GM19467 (cell line): ENCODE results near the gene ZDBF2.
"Not testable (repeated sequence)": the region's sequence is repeated elsewhere in the genome, so short reads cannot be mapped to it uniquely, and the experiment has no call there.

ENCODE experiments used
- ATAC-seq: cut with Tn5 transposase; IDR thresholded peaks from one replicate; pipeline ENCODE4 v1.9.1; 2021; ENCODE audit warnings: mild to moderate bottlenecking, moderate library complexity; ENCODE audit not compliant: unreplicated experiment

The ZDBF2 gene

GRCh38 chr2:206323033-206323432, 48.6 kb downstream of the ZDBF2 start:
- ATAC-seq = no peak

- ATAC-seq = no peak
These were observed 49.0 kb downstream of the ZDBF2 start for GRCh38 chr2:206323486-206323885.

DNA sequence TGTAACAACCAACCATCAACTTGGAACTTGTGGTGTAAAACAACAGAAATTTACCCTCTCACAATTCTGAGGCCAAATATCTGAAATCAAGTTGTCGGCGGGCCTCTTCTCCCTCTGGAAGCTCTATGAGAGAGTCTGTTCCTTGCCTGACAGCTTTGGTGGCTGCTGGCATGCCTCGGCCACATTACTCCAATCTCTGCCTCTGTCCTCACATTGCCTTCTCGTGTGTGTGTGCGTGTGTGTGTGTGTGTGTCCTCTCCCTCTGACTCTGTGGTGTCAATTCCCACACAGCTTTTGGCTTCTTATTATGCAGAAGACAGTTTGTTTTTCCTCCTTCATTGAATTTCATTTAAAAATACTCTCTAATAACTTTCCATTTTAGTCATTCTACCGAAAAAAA, 50.4 kb downstream of the ZDBF2 start:
- no peak for ATAC-seq

DNA sequence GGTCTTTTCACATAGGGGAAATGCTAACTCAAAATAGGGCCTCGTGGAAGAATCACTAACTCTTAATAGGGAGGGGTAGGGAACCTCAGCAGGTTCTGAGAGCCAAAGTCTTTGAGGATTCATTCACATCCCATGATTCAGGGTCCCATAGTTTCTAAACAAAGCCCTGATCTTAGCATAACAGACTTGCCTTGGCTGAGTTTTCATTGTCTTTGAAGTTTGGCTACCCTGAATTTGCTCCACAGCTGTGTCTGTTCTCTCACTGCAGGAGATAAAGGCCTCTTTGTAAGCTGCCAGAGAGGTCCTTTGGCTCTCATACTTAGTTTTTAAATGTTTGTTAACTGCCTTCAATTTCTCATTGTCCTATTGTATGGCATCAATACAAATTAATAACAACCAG, 54.5 kb downstream of the ZDBF2 start:
- no peak for ATAC-seq

- no peak for ATAC-seq
These were observed 62.4 kb downstream of the ZDBF2 start for GRCh38 chr2:206336861-206337260.

- no peak for ATAC-seq
These were observed 63.5 kb downstream of the ZDBF2 start for GRCh38 chr2:206337956-206338355.

DNA sequence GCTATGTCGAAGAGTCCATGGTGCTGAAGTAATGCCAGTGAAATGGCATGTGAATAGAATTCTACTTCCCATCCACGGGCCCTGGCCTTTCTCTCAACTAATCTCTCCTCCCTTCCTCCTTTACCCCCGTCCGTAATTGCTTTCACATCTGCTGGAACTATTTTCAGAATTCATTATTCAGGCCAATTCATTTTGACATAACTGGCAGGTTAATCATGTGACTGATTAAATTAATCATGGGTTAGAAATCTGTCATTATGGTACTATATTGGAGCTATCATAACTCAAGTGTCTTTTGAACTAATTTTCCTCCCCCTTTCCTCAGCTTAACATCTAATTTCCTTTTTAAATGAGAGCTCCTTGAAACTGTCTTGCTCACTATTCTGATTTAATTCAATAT, 66.9 kb downstream of the ZDBF2 start:
- ATAC-seq = no peak

- no peak for ATAC-seq
These were observed 68.7 kb downstream of the ZDBF2 start for GRCh38 chr2:206343144-206343543.

- no peak for ATAC-seq
These were observed 69.4 kb downstream of the ZDBF2 start for GRCh38 chr2:206343816-206344215.

- ATAC-seq = no peak
These were observed 71.1 kb downstream of the ZDBF2 start for GRCh38 chr2:206345606-206346005.

- no peak for ATAC-seq
These were observed 74.9 kb downstream of the ZDBF2 start for GRCh38 chr2:206349375-206349774.

DNA sequence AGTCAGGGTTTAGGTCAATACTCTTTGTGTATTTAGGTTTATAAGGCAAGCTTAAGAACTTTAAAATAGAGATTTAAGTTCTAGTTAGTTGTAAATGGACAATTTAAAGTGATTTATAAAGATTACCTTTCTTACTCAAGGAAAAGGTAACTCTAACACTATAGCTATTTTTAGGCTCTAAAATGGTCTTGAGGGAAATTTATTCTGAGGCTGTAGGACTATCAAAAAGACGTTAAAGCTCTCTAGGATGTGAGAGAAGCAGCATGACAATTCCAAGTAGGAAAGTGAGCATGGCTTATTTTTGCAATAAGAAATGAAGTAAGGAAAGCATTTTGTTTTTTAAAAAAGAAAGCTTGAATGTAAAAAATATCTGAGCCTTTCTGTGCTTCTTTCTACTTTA, 78.1 kb downstream of the ZDBF2 start:
- no peak for ATAC-seq

GRCh38 chr2:206353685-206354084, 79.2 kb downstream of the ZDBF2 start:
- peak; percentile 56 for ATAC-seq

GRCh38 chr2:206354129-206354528, 79.7 kb downstream of the ZDBF2 start:
- ATAC-seq = no peak

GRCh38 chr2:206356840-206357239, 82.4 kb downstream of the ZDBF2 start:
- ATAC-seq = not testable (repeated sequence)

GRCh38 chr2:206360840-206361239, 86.4 kb downstream of the ZDBF2 start:
- ATAC-seq = not testable (repeated sequence)

DNA sequence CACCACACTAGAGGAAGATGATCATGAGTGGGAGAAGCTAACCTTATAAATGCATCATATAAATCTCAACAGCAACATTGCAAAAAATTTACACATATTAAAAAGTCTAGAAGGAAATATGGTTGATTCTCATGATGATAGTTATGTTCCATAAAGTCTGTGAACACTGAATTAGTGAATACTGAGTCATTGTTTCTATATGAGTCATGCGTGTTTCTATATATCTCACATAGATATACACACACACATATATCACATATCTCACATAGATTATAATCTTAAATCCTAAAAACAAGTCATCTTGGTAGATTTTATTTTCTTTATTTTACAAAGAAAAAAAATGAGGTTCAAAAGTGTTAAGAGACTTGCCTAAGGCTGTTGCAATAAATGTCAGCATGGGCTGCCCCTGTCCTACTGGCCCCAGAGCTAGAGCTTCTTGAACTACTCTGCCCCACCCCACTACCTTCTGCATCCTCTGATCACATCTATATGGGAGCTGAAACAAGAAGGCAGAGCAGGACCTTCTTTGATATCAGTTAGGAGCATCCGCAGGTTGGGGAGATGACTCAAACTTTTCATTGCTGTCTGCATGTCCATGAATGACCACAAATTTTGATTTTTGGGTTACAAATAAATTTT, 87.1 kb downstream of the ZDBF2 start:
- ATAC-seq = no peak
